ENCODE measurements around the gene CFAP43. TPM values are rescaled to one million over a fixed set of nuclear protein-coding genes. Genes with fewer than 3 reads are reported as not detected.

The CFAP43 gene
- total RNA-seq, 1 experiment from 2014 or later: 0.44 TPM

- H3K9ac ChIP-seq (ENCODE audit: low read length): peak overlapping the region; percentile 92
- H3F3A ChIP-seq (ENCODE audit: low read length, unreplicated experiment): peaks cover 3% of the 10 kb centered on the region
- H3K4me1 ChIP-seq (ENCODE audit: insufficient read depth, low read length): peaks cover 28% of the 10 kb centered on the region
- TSS peak; percentile 48 for BruUV-seq (replicated peaks)
- H3K4me3 ChIP-seq (ENCODE audit: low read length): peak overlapping the region; percentile 81
- ATAC-seq (peak; percentile 61), DNase-seq (peak; percentile 48)
- no peaks in the 10 kb centered on the region for H3K9me2 ChIP-seq (replicated peaks; ENCODE audit: low read length)
- H3K36me3 ChIP-seq (ENCODE audit: low read depth, low read length): peaks cover 13% of the 10 kb centered on the region
- ChIA-PET POLR2A (ENCODE audit: unreplicated experiment) (interaction anchor here (0.5 to 0.6 kb wide), 4 partner anchors 12 to 46 kb away, joined by 3 to 7 read pairs (median 4); no protein-coding TSS in a partner anchor), CTCF (interaction anchor here (1.0 kb wide), 1 partner anchor 19 kb away, joined by 6 read pairs; no protein-coding TSS in a partner anchor)
- H3K4me2 ChIP-seq (ENCODE audit: low read length): peak overlapping the region; percentile 82
- intact Hi-C loops (cut with micrococcal nuclease): no loop called here
- H3K9me3 ChIP-seq (ENCODE audit: low read length): no peaks in the 10 kb centered on the region
- H3K79me2 ChIP-seq (ENCODE audit: low read length): peaks cover 61% of the 10 kb centered on the region
- H4K20me1 ChIP-seq (ENCODE audit: low read length): 0 out of 2 replicates have a peak, but pooled peaks cover 4% of the 10 kb centered on the region
- H3K27ac ChIP-seq (ENCODE audit: low read length): peak overlapping the region; percentile 3
- peak overlapping the region; percentile 91 for H2AFZ ChIP-seq (ENCODE audit: low read length)
- H3K27me3 ChIP-seq (ENCODE audit: low read length): no peaks in the 10 kb centered on the region
- TF ChIP-seq EZH2phosphoT487 (IDR thresholded peaks at IDR 0.05; ENCODE audit: borderline replicate concordance, low read length) (no peak), EZH2 (IDR thresholded peaks at IDR 0.05; ENCODE audit: low read length, unreplicated experiment) (no peak), CTCF (conservative IDR thresholded peaks at IDR 0.05; ENCODE audit: low read depth, low read length) (no peak)
These were observed 23.3 kb upstream of the CFAP43 start for GRCh38 chr10:104255311-104255981.

GRCh38 chr10:104254493-104255310, 22.5 kb upstream of the CFAP43 start, which contains the start of gene GSTO1:
Gene GSTO1, plus strand, starts transcription at chr10:104254892. Its CDS starts 37 bp downstream, at chr10:104254929.
- Histone ChIP-seq H3K27ac (ENCODE audit: low read length) (peak within 1 kb of the TSS; percentile 3), H3K4me3 (ENCODE audit: low read length) (peak within 1 kb of the TSS; percentile 81), H3F3A (ENCODE audit: low read length, unreplicated experiment) (no peaks in the 10 kb centered on the region), H3K4me1 (ENCODE audit: insufficient read depth, low read length) (peaks cover 20% of the 10 kb centered on the region), H3K9ac (ENCODE audit: low read length) (peak within 1 kb of the TSS; percentile 92), H3K9me3 (ENCODE audit: low read length) (no peaks in the 10 kb centered on the region), H3K36me3 (ENCODE audit: low read depth, low read length) (peaks cover 6% of the 10 kb centered on the region), H3K4me2 (ENCODE audit: low read length) (peak within 1 kb of the TSS; percentile 82), H3K9me2 (replicated peaks; ENCODE audit: low read length) (no peaks in the 10 kb centered on the region), H2AFZ (ENCODE audit: low read length) (peak within 1 kb of the TSS; percentile 91), H4K20me1 (ENCODE audit: low read length) (no peaks in the 10 kb centered on the region), H3K27me3 (ENCODE audit: low read length) (no peaks in the 10 kb centered on the region), H3K79me2 (ENCODE audit: low read length) (peaks cover 55% of the 10 kb centered on the region)
- TF ChIP-seq EZH2 (IDR thresholded peaks at IDR 0.05; ENCODE audit: low read length, unreplicated experiment) (no peak), CTCF (conservative IDR thresholded peaks at IDR 0.05; ENCODE audit: low read depth, low read length) (no peak), EZH2phosphoT487 (IDR thresholded peaks at IDR 0.05; ENCODE audit: borderline replicate concordance, low read length) (no peak)
- BruUV-seq (replicated peaks): no TSS peak
- ChIA-PET POLR2A (ENCODE audit: unreplicated experiment) (interaction anchor here (0.5 to 0.7 kb wide), 4 partner anchors 13 to 397 kb away, joined by 3 to 5 read pairs (median 4); no protein-coding TSS in a partner anchor), CTCF (interaction anchor here (0.5 to 1.0 kb wide), 2 partner anchors 20 to 38 kb away, joined by 3 to 6 read pairs; no protein-coding TSS in a partner anchor)
- ATAC-seq (peak; percentile 81), DNase-seq (peak; percentile 52)
- intact Hi-C loops (cut with micrococcal nuclease): no loop called here

Measured in PC-3 (cell line).